ENCODE results near the gene POLR1A.
A peak's percentile ranks its signal among the peaks of the same experiment; 100 is the strongest.

The POLR1A gene

GRCh38 chr2:86097114-86097896, 8.4 kb downstream of the POLR1A start:
- H3K36me3 ChIP-seq (ENCODE audit: control insufficient read depth, insufficient read depth, low read length), result peaks cover 34% of the 10 kb centered on the region

GRCh38 chr2:86094229-86094628, 11.5 kb downstream of the POLR1A start:
- no peaks in the 10 kb centered on the region for H3K9me3 ChIP-seq (ENCODE audit: control insufficient read depth, low read length)
- peaks cover 47% of the 10 kb centered on the region for H3K36me3 ChIP-seq (ENCODE audit: control insufficient read depth, insufficient read depth, low read length)
- H3K27me3 ChIP-seq (replicated peaks; ENCODE audit: control insufficient read depth, insufficient read depth, low read length, poor library complexity, severe bottlenecking), result no peaks in the 10 kb centered on the region
- H3K27ac ChIP-seq (ENCODE audit: insufficient read depth, low read length, poor library complexity, severe bottlenecking), result no peak overlapping the region
- no peak overlapping the region for H3K4me3 ChIP-seq (ENCODE audit: insufficient read depth, low read depth, low read length, poor library complexity, severe bottlenecking)
- no peaks in the 10 kb centered on the region for H3K4me1 ChIP-seq (ENCODE audit: control insufficient read depth, insufficient read depth, low read length, poor library complexity, severe bottlenecking)
- DNase-seq, result no peak

More at GRCh38 chr2:86097114-86097896, 8.4 kb downstream of the POLR1A start:
- H3K27ac ChIP-seq (ENCODE audit: insufficient read depth, low read length, poor library complexity, severe bottlenecking), result no peak overlapping the region
- H3K4me1 ChIP-seq (ENCODE audit: control insufficient read depth, insufficient read depth, low read length, poor library complexity, severe bottlenecking), result no peaks in the 10 kb centered on the region
- no peaks in the 10 kb centered on the region for H3K27me3 ChIP-seq (replicated peaks; ENCODE audit: control insufficient read depth, insufficient read depth, low read length, poor library complexity, severe bottlenecking)
- H3K4me3 ChIP-seq (ENCODE audit: insufficient read depth, low read depth, low read length, poor library complexity, severe bottlenecking), result no peak overlapping the region
- no peak for DNase-seq
- no peaks in the 10 kb centered on the region for H3K9me3 ChIP-seq (ENCODE audit: control insufficient read depth, low read length)

- Histone ChIP-seq H3K27me3 (replicated peaks; ENCODE audit: control insufficient read depth, insufficient read depth, low read length, poor library complexity, severe bottlenecking) (no peaks in the 10 kb centered on the region), H3K4me1 (ENCODE audit: control insufficient read depth, insufficient read depth, low read length, poor library complexity, severe bottlenecking) (no peaks in the 10 kb centered on the region), H3K9me3 (ENCODE audit: control insufficient read depth, low read length) (no peaks in the 10 kb centered on the region), H3K4me3 (ENCODE audit: insufficient read depth, low read depth, low read length, poor library complexity, severe bottlenecking) (no peak overlapping the region), H3K36me3 (ENCODE audit: control insufficient read depth, insufficient read depth, low read length) (peaks cover 36% of the 10 kb centered on the region), H3K27ac (ENCODE audit: insufficient read depth, low read length, poor library complexity, severe bottlenecking) (no peak overlapping the region)
- no peak for DNase-seq
These were observed 17.5 kb downstream of the POLR1A start for GRCh38 chr2:86087936-86088850.

DNA sequence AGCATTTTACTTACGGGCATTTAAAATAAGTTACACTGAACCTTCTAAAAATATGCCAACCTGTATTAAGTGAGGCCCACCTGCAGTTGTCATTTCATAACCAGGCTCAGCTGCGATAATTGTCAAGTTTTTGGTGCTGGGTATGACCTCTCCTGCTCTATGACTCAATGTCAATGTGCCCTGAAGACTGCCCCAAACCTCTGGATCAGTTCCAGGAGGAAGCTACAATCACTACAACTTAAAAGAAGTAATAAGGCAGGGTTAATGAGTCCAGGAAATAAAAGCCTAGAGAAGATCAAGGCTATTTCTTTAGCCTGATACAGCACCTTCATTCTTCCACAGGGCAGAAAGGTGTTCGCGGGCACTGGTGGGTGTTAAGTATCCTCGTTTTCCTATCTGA, 22.9 kb downstream of the POLR1A start:
- no peaks in the 10 kb centered on the region for H3K9me3 ChIP-seq (ENCODE audit: control insufficient read depth, low read length)

DNA sequence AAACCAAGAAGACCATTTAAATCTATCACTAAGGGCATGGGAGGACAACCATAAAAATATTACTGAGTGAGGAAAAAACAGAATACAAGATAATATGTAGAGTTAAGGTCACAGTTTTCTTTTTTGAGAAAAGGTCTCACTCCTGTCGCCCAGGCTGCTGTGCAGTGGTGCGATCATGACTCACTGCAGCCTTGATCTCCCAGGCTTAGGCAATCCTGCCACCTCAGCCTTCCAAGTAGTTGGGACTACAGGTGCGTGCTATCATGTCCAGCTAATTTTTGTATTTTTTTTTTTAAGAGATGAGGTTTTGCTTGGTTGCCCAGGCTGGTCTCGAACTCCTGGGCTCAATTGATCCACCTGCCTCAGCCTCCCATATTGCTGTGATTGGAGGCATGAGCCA, 24.0 kb downstream of the POLR1A start:
- Histone ChIP-seq H3K27ac (ENCODE audit: insufficient read depth, low read length, poor library complexity, severe bottlenecking) (no peak overlapping the region), H3K4me3 (ENCODE audit: insufficient read depth, low read depth, low read length, poor library complexity, severe bottlenecking) (no peak overlapping the region), H3K4me1 (ENCODE audit: control insufficient read depth, insufficient read depth, low read length, poor library complexity, severe bottlenecking) (peaks cover 12% of the 10 kb centered on the region), H3K9me3 (ENCODE audit: control insufficient read depth, low read length) (no peaks in the 10 kb centered on the region), H3K36me3 (ENCODE audit: control insufficient read depth, insufficient read depth, low read length) (peaks cover 16% of the 10 kb centered on the region), H3K27me3 (replicated peaks; ENCODE audit: control insufficient read depth, insufficient read depth, low read length, poor library complexity, severe bottlenecking) (no peaks in the 10 kb centered on the region)
- DNase-seq, result no peak

More for the DNA sequence above, 22.9 kb downstream of the POLR1A start:
- H3K36me3 ChIP-seq (ENCODE audit: control insufficient read depth, insufficient read depth, low read length), result peaks cover 11% of the 10 kb centered on the region
- peaks cover 12% of the 10 kb centered on the region for H3K4me1 ChIP-seq (ENCODE audit: control insufficient read depth, insufficient read depth, low read length, poor library complexity, severe bottlenecking)
- H3K27ac ChIP-seq (ENCODE audit: insufficient read depth, low read length, poor library complexity, severe bottlenecking), result no peak overlapping the region
- H3K27me3 ChIP-seq (replicated peaks; ENCODE audit: control insufficient read depth, insufficient read depth, low read length, poor library complexity, severe bottlenecking), result no peaks in the 10 kb centered on the region
- DNase-seq, result no peak
- H3K4me3 ChIP-seq (ENCODE audit: insufficient read depth, low read depth, low read length, poor library complexity, severe bottlenecking), result no peak overlapping the region

- H3K36me3 ChIP-seq (ENCODE audit: control insufficient read depth, insufficient read depth, low read length), result peaks cover 17% of the 10 kb centered on the region
- peak overlapping the region; percentile 54 for H3K27ac ChIP-seq (ENCODE audit: insufficient read depth, low read length, poor library complexity, severe bottlenecking)
- peak; percentile 69 to 78 (median 72) for DNase-seq
- H3K9me3 ChIP-seq (ENCODE audit: control insufficient read depth, low read length), result no peaks in the 10 kb centered on the region
- H3K27me3 ChIP-seq (replicated peaks; ENCODE audit: control insufficient read depth, insufficient read depth, low read length, poor library complexity, severe bottlenecking), result no peaks in the 10 kb centered on the region
- H3K4me3 ChIP-seq (ENCODE audit: insufficient read depth, low read depth, low read length, poor library complexity, severe bottlenecking), result no peak overlapping the region
- H3K4me1 ChIP-seq (ENCODE audit: control insufficient read depth, insufficient read depth, low read length, poor library complexity, severe bottlenecking), result peaks cover 12% of the 10 kb centered on the region
These were observed 25.4 kb downstream of the POLR1A start for GRCh38 chr2:86079981-86080911.

DNA sequence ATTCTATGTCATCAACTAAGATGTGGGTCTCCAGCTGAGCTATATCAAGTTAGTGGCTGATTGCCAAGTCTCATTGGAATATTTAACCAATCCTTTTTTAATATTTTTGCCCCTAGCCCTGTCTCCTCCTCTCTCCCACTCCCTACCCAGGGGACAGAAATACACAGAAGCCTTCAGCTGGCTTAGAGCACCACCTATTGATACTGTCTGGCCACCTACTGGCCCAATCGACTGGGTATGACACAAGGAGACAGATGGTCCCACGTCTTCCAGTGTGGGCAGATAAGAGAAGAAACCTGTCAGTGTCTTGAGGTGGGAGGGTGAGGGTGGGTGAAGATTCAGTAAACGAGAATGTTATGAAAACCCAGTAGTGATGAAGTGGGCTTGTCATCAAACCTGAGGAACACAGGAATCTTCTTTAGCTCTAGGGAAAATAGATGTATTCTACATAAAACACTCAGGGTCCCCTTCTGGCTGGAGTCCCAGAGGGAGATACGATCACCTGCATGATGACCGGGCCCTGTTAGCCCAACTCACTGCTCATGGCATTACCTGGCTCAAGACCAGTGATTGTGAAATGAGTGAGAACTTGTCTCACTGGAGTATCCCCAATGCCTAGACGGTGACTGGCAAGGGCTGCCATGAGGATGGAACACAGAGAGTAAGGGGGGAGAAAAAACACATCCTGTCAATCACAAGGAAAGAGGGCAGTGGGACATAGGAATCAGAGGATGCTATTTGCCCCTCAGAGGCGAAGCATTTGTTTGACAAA, 26.7 kb downstream of the POLR1A start:
- Histone ChIP-seq H3K4me3 (ENCODE audit: insufficient read depth, low read depth, low read length, poor library complexity, severe bottlenecking) (no peak overlapping the region), H3K4me1 (ENCODE audit: control insufficient read depth, insufficient read depth, low read length, poor library complexity, severe bottlenecking) (peaks cover 12% of the 10 kb centered on the region), H3K27ac (ENCODE audit: insufficient read depth, low read length, poor library complexity, severe bottlenecking) (no peak overlapping the region), H3K27me3 (replicated peaks; ENCODE audit: control insufficient read depth, insufficient read depth, low read length, poor library complexity, severe bottlenecking) (no peaks in the 10 kb centered on the region), H3K9me3 (ENCODE audit: control insufficient read depth, low read length) (no peaks in the 10 kb centered on the region), H3K36me3 (ENCODE audit: control insufficient read depth, insufficient read depth, low read length) (peaks cover 20% of the 10 kb centered on the region)
- DNase-seq, result peak in 1 of 3 donors; percentile 26

- Histone ChIP-seq H3K4me1 (ENCODE audit: control insufficient read depth, insufficient read depth, low read length, poor library complexity, severe bottlenecking) (peaks cover 12% of the 10 kb centered on the region), H3K9me3 (ENCODE audit: control insufficient read depth, low read length) (no peaks in the 10 kb centered on the region), H3K27me3 (replicated peaks; ENCODE audit: control insufficient read depth, insufficient read depth, low read length, poor library complexity, severe bottlenecking) (no peaks in the 10 kb centered on the region), H3K27ac (ENCODE audit: insufficient read depth, low read length, poor library complexity, severe bottlenecking) (no peak overlapping the region), H3K4me3 (ENCODE audit: insufficient read depth, low read depth, low read length, poor library complexity, severe bottlenecking) (no peak overlapping the region), H3K36me3 (ENCODE audit: control insufficient read depth, insufficient read depth, low read length) (peaks cover 37% of the 10 kb centered on the region)
- no peak for DNase-seq
These were observed 29.8 kb downstream of the POLR1A start for GRCh38 chr2:86075886-86076285.

DNA sequence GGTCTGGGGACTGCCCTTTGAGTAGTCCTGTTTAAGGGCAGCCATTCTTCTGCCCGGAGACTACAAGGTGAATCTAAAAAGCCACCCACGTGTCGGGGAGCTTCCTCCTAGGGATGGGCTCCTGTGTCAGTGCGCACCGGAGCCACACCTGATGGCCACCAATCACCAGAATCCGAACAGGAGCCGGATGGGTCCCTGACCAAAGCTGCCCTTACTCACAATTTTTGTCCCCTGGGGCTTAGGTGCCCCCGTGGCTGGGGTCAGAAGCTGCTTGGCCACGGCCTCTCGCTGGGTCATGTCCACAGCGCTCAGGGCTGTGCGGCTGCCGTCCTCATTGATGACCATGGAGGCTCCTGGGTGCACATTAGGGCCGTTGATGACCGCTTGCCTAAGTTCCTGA, 30.9 kb downstream of the POLR1A start:
- no peaks in the 10 kb centered on the region for H3K9me3 ChIP-seq (ENCODE audit: control insufficient read depth, low read length)
- peaks cover 3% of the 10 kb centered on the region for H3K4me1 ChIP-seq (ENCODE audit: control insufficient read depth, insufficient read depth, low read length, poor library complexity, severe bottlenecking)
- H3K36me3 ChIP-seq (ENCODE audit: control insufficient read depth, insufficient read depth, low read length), result peaks cover 48% of the 10 kb centered on the region
- no peak for DNase-seq
- H3K4me3 ChIP-seq (ENCODE audit: insufficient read depth, low read depth, low read length, poor library complexity, severe bottlenecking), result no peak overlapping the region
- H3K27ac ChIP-seq (ENCODE audit: insufficient read depth, low read length, poor library complexity, severe bottlenecking), result no peak overlapping the region
- H3K27me3 ChIP-seq (replicated peaks; ENCODE audit: control insufficient read depth, insufficient read depth, low read length, poor library complexity, severe bottlenecking), result no peaks in the 10 kb centered on the region

Data from effector memory CD4-positive, alpha-beta T cell (primary cell).